B cell (primary cell): ENCODE measurements around the gene ADORA2A. TPM values are rescaled to one million over a fixed set of nuclear protein-coding genes. Genes with fewer than 3 reads are reported as not detected.

ENCODE experiments used
- ATAC-seq: fragments of 200-7000 bp; cut with Tn5 transposase; one replicate; pipeline ENCODE4 v1.10.0; 2021; ENCODE audit warnings: low read depth, mild to moderate bottlenecking, moderate number of reproducible peaks, moderate library complexity
- CTCF ChIA-PET: fragments of 350-600 bp; sonication (Branson Sonifier 250); formaldehyde crosslinking; loops from one replicate; lab custom pipeline; 2021; ENCODE audit warnings: antibody characterized with exemption, inconsistent platforms; lab: Charles Lee
- POLR2A ChIA-PET: fragments of 350-600 bp; sonication (Branson Sonifier 250); formaldehyde crosslinking; loops from one replicate; lab custom pipeline; 2021; ENCODE audit warnings: antibody characterized with exemption; lab: Charles Lee
- DNase-seq: peaks from one replicate; pipeline ENCODE4 v3.0.0; 2013
- H2AFZ ChIP-seq: 2 replicates; pipeline ENCODE4 v1.6.1; 2012; ENCODE audit warnings: mild to moderate bottlenecking, low read depth, low read length; ENCODE audit not compliant: insufficient read depth, poor library complexity, severe bottlenecking
- H3K27ac ChIP-seq, 2 donors: 1 replicate in 1 of 2; 2 replicates in 1 of 2; pipeline ENCODE4 v1.5.1; 2012 to 2013; ENCODE audit warnings: low read length in 2 of 2, mild to moderate bottlenecking in 2 of 2, moderate library complexity in 1 of 2
- H3K27me3 ChIP-seq, 4 experiments: fragments of 200-600 bp in 1 of 4; sonication (generic) in 1 of 4; replicated peaks in 1 of 4; 1 replicate in 2 of 4; 2 replicates in 2 of 4; pipeline versions ENCODE4 v1.6.1 to v1.7.0; 2013 to 2016; ENCODE audit warnings: low read length in 3 of 4, mild to moderate bottlenecking in 2 of 4, mixed read lengths in 1 of 4, moderate library complexity in 1 of 4; ENCODE audit not compliant: insufficient read depth in 4 of 4, control insufficient read depth in 3 of 4; ENCODE audit errors: control extremely low read depth in 1 of 4
- H3K36me3 ChIP-seq, 2 experiments: replicated peaks in 1 of 2; 1 replicate in 1 of 2; 2 replicates in 1 of 2; pipeline versions ENCODE4 v1.6.1 to v1.7.1; 2013; ENCODE audit warnings: low read length in 1 of 2; ENCODE audit not compliant: insufficient read depth in 2 of 2, control insufficient read depth in 1 of 2; ENCODE audit errors: control extremely low read depth in 1 of 2, extremely low read depth in 1 of 2
- H3K4me1 ChIP-seq, 2 donors: fragments of 200-600 bp in 1 of 2; sonication (generic) in 1 of 2; 1 replicate in 1 of 2; 2 replicates in 1 of 2; pipeline versions ENCODE4 v1.5.1 to v1.6.1; 2013 to 2017; ENCODE audit warnings: low read length in 2 of 2; ENCODE audit not compliant: control insufficient read depth in 2 of 2, insufficient read depth in 2 of 2
- H3K4me2 ChIP-seq: replicated peaks from 2 replicates; pipeline ENCODE3; 2012; ENCODE audit warnings: mild to moderate bottlenecking, low read depth, low read length; ENCODE audit not compliant: poor library complexity, severe bottlenecking
- H3K4me3 ChIP-seq, 5 experiments: fragments of 200-600 bp in 1 of 5; sonication (generic) in 1 of 5; 1 replicate in 3 of 5; 2 replicates in 2 of 5; pipeline versions ENCODE4 v1.5.1 to v1.7.0; 2011 to 2016; ENCODE audit warnings: low read length in 4 of 5, mild to moderate bottlenecking in 4 of 5, low read depth in 2 of 5, control low read depth in 1 of 5, moderate library complexity in 1 of 5; ENCODE audit not compliant: insufficient read depth in 1 of 5; ENCODE audit errors: control extremely low read depth in 1 of 5, extremely low read depth in 1 of 5
- H3K79me2 ChIP-seq: fragments of 200-600 bp; sonication (generic); one replicate; pipeline ENCODE4 v1.6.0; 2016; ENCODE audit warnings: low read length; ENCODE audit not compliant: control insufficient read depth, insufficient read depth
- H3K9ac ChIP-seq: fragments of 200-600 bp; sonication (generic); 2 replicates; pipeline ENCODE4 v1.6.1; 2017; ENCODE audit warnings: mild to moderate bottlenecking, low read length, moderate library complexity
- H3K9me3 ChIP-seq, 3 donors: one replicate each; pipeline versions ENCODE4 v1.6.1 to v1.7.1; 2013; ENCODE audit warnings: low read length in 2 of 3; ENCODE audit not compliant: control insufficient read depth in 2 of 3, insufficient read depth in 1 of 3; ENCODE audit errors: control extremely low read depth in 1 of 3
- H4K20me1 ChIP-seq: 2 replicates; pipeline ENCODE4 v1.6.0; 2012; ENCODE audit warnings: mild to moderate bottlenecking, low read length; ENCODE audit not compliant: insufficient read depth, control insufficient read depth, poor library complexity, severe bottlenecking
- H3K27ac Mint-ChIP-seq: one replicate; pipeline ENCODE4 v1.8.0; 2021; ENCODE audit warnings: mixed read lengths
- H3K27me3 Mint-ChIP-seq: one replicate; pipeline ENCODE4 v1.8.0; 2021; ENCODE audit warnings: mixed read lengths
- H3K4me1 Mint-ChIP-seq: one replicate; pipeline ENCODE4 v1.8.0; 2021; ENCODE audit warnings: mixed read lengths
- H3K4me3 Mint-ChIP-seq: one replicate; pipeline ENCODE4 v1.8.0; 2021; ENCODE audit warnings: mixed read lengths
- H3K9me3 Mint-ChIP-seq: one replicate; pipeline ENCODE4 v1.8.0; 2022; ENCODE audit warnings: mixed read lengths; ENCODE audit not compliant: insufficient read depth
- EZH2 ChIP-seq: IDR thresholded peaks from 2 replicates; pipeline ENCODE4 v1.6.1; 2012; ENCODE audit warnings: borderline replicate concordance, low read depth, mild to moderate bottlenecking, moderate library complexity, low read length; ENCODE audit not compliant: insufficient read depth, poor library complexity, severe bottlenecking
- WGBS: methylation state at CpG from one replicate; pipeline ENCODE4 v1.1.5; 2013; ENCODE audit warnings: missing lambda C conversion rate; ENCODE audit not compliant: insufficient coverage; 5-methylcytosine and 5-hydroxymethylcytosine counted together
- intact Hi-C: fragments of 100-400 bp; cut with micrococcal nuclease; formaldehyde crosslinking; loops from one replicate; pipeline ENCODE4 v1.10.0; 2022
- polyA minus RNA-seq: library from RNA; depleted of rRNA, polyadenylated mRNA; stranded (reverse); fragments of >200 nt; gene quantifications from 2 replicates; pipeline ENCODE4 v1.2.3, GENCODE V29; 2012
- polyA plus RNA-seq: library from polyadenylated mRNA; depleted of rRNA; stranded (reverse); fragments of >200 nt; gene quantifications from 2 replicates; pipeline ENCODE4 v1.2.3, GENCODE V29; 2012
- total RNA-seq, 2 donors: library from RNA; stranded (reverse); fragments of 120-200 nt in 1 of 2; gene quantifications; 1 replicate in 1 of 2; 2 replicates in 1 of 2; pipeline versions ENCODE4 v1.2.3 to v1.2.4, GENCODE V29; 2013 to 2022
- TF ChIP-seq, protein P1 (sequence below): fragments of 200-600 bp; IDR thresholded peaks from one replicate; pipeline ENCODE4 v1.8.0; 2022; ENCODE audit warnings: antibody characterized with exemption, mild to moderate bottlenecking

Gene ADORA2A
- total RNA-seq (45.4 and 49.3 TPM in 2 replicates), polyA plus RNA-seq (30.5 and 32.4 TPM in 2 replicates), polyA minus RNA-seq (61.6 and 78.5 TPM in 2 replicates)
- total RNA-seq (2013) = 30.6 TPM

DNA sequence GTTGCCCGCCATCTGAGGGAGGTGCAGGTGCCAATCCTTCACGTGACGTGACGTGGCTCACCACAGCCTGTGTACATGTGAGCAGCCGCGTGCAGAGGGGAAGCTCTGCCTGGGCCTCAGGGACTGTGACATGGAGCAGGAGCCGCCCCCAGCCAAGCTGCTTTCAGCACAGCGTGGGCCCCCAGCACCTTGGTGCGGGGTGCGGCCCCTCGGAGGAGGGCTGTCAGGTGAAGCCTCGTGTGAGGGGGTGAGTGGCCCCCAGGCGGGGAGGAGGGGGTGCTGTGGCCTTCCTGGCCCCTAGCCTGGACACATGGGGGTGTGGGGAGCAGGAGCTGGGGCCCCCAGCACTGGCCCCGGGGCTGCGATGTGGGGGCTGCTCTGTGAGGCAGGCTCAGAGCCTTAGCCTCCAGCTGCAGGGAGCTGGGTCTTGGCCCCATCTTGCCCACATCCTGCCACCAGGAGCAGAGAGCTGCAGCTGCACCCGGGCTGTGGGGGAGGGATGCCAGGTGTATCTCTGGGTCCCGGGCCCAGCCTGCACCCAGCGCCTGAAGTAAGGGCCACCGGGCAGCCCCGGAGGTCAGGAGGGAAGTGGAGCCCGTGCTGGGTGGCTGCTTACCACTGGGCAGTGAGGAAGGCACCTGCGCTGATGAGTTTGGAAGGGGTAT lies at the start of gene ADORA2A:
TSS of gene ADORA2A (plus strand) at position 100 of the 665 bp plus-strand sequence. CDS start 5,806 bp downstream, outside the sequence.
- under 1% methylated on average over 17 of the region's 22 CpGs for WGBS
- Mint-ChIP-seq H3K27me3 (no peaks in the 10 kb centered on the region), H3K9me3 (no peaks in the 10 kb centered on the region), H3K4me1 (peaks cover 79% of the 10 kb centered on the region), H3K4me3 (peak within 1 kb of the TSS; percentile 83), H3K27ac (peak within 1 kb of the TSS; percentile 99)
- DNase-seq (peak; percentile 96), ATAC-seq (peak; percentile 76)
- intact Hi-C loops = loop anchor here (1.0 to 2.0 kb wide), 3 partner anchors 11 to 127 kb away; partner anchors contain the start of genes GUCD1 and SNRPD3
- H3K4me1 ChIP-seq = peaks cover 76 to 87% of the 10 kb centered on the region in 2 donors
- POLR2A ChIA-PET = interaction anchor here (0.6 to 3.8 kb wide), 7 partner anchors 9 to 584 kb away, joined by 3 to 42 read pairs (median 4); partner anchors contain the start of gene GUCD1
- no peak for TF ChIP-seq EZH2
- TF ChIP-seq, protein P1, sequence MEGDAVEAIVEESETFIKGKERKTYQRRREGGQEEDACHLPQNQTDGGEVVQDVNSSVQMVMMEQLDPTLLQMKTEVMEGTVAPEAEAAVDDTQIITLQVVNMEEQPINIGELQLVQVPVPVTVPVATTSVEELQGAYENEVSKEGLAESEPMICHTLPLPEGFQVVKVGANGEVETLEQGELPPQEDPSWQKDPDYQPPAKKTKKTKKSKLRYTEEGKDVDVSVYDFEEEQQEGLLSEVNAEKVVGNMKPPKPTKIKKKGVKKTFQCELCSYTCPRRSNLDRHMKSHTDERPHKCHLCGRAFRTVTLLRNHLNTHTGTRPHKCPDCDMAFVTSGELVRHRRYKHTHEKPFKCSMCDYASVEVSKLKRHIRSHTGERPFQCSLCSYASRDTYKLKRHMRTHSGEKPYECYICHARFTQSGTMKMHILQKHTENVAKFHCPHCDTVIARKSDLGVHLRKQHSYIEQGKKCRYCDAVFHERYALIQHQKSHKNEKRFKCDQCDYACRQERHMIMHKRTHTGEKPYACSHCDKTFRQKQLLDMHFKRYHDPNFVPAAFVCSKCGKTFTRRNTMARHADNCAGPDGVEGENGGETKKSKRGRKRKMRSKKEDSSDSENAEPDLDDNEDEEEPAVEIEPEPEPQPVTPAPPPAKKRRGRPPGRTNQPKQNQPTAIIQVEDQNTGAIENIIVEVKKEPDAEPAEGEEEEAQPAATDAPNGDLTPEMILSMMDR = no peak
- peaks cover 91% of the 10 kb centered on the region for H3K79me2 ChIP-seq
- peak within 1 kb of the TSS; percentile 84 for H3K4me2 ChIP-seq
- H2AFZ ChIP-seq = peak within 1 kb of the TSS; percentile 80
- H3K36me3 ChIP-seq = peaks cover 0 to 3% of the 10 kb centered on the region in 2 experiments
- peak within 1 kb of the TSS; percentile 98 to 99 for H3K27ac ChIP-seq
- H3K9me3 ChIP-seq = no peaks in the 10 kb centered on the region
- peak within 1 kb of the TSS; percentile 59 to 67 (median 65) for H3K4me3 ChIP-seq
- peaks cover 0 to under 1% (median 0%) of the 10 kb centered on the region in 4 experiments for H3K27me3 ChIP-seq
- peak within 1 kb of the TSS; percentile 66 for H3K9ac ChIP-seq
- no peaks in the 10 kb centered on the region for H4K20me1 ChIP-seq
- CTCF ChIA-PET = interaction anchor here (1.0 to 14.5 kb wide), 8 partner anchors 8 to 97 kb away, joined by 3 to 173 read pairs (median 15); no protein-coding TSS in a partner anchor

DNA sequence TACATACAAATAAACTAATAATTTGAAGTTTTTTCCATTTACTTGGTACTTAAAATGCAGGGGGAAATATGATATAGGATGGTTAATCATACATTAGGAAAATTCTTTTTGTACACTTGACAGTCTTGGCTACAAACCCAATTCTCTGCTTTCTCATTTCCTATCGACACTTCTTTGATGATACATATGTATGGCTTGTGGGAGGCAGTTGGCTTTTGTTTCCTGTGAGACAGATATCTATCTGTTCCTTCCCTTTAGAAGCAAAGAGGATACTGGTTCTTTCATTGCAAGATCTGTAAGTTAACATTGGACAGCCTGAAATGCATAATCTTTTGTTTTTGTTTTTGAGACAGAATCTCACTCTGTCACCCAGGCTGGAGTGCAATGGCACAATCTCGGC lies 47.9 kb upstream of the ADORA2A start:
- H3K4me1 ChIP-seq = no peaks in the 10 kb centered on the region
- H2AFZ ChIP-seq = no peak overlapping the region
- CTCF ChIA-PET = no interaction called here
- POLR2A ChIA-PET = no interaction called here
- H3K9ac ChIP-seq = no peak overlapping the region
- Mint-ChIP-seq H3K9me3 (no peaks in the 10 kb centered on the region), H3K4me3 (no peak overlapping the region), H3K27me3 (no peaks in the 10 kb centered on the region), H3K4me1 (no peaks in the 10 kb centered on the region), H3K27ac (no peak overlapping the region)
- H3K27me3 ChIP-seq = no peaks in the 10 kb centered on the region
- TF ChIP-seq, protein P1 = no peak
- no peak for TF ChIP-seq EZH2
- intact Hi-C loops = no loop called here
- H4K20me1 ChIP-seq = no peaks in the 10 kb centered on the region
- peaks cover 8 to 22% of the 10 kb centered on the region in 2 experiments for H3K36me3 ChIP-seq
- H3K4me3 ChIP-seq = no peak overlapping the region
- H3K4me2 ChIP-seq = no peak overlapping the region
- ATAC-seq (no peak), DNase-seq (no peak)
- peaks cover 0 to 1% (median 0%) of the 10 kb centered on the region in 3 donors for H3K9me3 ChIP-seq
- no peak overlapping the region for H3K27ac ChIP-seq
- WGBS = no CpG with 5 or more reads among the region's 2 CpGs
- no peaks in the 10 kb centered on the region for H3K79me2 ChIP-seq
